Inflammatory macrophage treated with lipopolysaccharide for 1 hour (primary cell): ENCODE data around the gene PNPLA1.
"Not testable (repeated sequence)": the region's sequence is repeated elsewhere in the genome, so short reads cannot be mapped to it uniquely, and the experiment has no call there.

Experiments used
- DNase-seq, 2 donors: peaks; one replicate each; pipeline ENCODE4 v3.0.0-alpha.2; 2020 to 2022

Gene PNPLA1

DNA sequence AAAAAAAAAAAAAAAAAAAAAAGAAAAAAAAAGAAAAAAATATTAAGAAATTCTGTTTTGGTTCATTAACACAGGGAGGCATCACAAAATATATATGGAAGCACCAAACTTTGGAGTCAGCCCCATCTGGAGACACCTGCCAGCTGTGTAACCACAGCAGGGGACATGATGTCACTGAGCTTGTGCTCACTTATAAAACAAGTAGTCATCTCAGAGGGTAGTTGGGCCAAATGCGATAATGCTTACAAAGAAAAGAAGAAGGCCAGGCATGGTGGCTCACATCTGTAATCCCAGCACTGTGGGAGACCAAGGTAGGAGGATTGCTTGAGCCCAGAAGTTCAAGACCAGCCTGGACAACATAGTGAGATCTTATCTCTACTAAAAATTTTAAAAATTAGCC, 68.0 kb downstream of the PNPLA1 start:
- no peak for DNase-seq

DNA sequence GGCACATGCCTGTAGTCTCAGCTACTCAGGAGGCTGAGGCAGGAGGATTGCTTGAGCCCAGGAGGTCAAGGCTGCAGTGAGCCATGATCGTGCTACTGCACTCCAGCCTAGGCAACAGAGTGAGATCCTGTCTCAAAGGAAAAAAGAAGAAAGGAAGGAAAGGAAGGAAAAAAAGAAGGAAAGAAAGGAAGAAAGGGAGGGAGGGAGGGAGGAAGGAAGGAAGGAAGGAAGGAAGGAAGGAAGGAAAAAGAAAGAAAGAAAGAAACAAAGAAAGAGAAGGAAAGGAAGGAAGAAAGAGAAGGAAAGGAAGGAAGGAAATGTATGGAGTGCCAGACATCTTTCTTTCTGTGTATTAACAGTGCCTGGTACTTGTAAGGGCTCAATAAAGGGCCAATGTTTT, 68.4 kb downstream of the PNPLA1 start:
- DNase-seq: not testable (repeated sequence)

DNA sequence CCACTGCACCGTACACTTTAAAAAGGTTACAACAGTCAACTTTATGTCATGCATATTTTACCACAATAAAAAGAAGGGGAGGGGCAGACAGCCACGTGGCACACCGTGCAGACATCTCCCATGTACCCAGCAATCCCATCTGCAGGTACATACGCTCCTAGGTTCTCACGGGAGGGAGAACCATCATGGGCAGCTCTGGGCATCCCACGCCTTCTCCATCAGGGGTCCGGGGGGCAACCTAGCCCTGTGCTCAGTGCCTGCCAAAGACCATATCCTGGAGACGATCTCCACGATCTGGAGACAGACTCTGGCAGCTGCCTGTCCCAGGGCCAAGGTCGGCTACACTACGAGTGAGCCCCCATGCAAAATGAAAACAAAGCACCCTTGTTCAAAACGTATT, 69.3 kb downstream of the PNPLA1 start:
- no peak for DNase-seq

DNA sequence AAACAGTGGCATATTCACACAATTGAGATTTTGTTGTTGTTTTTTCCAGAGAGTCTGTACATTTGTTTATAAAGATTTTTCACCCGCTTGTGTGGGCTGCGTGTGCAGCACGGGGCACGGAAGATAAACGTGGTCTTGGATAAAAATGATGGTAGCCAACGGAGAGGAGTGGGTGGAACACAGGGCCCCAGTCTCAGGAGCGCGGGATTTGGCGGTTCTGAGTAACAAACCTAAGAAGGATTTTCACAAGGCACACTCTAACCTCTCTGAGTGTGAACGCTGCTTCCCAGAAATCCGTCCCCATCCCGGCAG, 70.4 kb downstream of the PNPLA1 start:
- DNase-seq: no peak

DNA sequence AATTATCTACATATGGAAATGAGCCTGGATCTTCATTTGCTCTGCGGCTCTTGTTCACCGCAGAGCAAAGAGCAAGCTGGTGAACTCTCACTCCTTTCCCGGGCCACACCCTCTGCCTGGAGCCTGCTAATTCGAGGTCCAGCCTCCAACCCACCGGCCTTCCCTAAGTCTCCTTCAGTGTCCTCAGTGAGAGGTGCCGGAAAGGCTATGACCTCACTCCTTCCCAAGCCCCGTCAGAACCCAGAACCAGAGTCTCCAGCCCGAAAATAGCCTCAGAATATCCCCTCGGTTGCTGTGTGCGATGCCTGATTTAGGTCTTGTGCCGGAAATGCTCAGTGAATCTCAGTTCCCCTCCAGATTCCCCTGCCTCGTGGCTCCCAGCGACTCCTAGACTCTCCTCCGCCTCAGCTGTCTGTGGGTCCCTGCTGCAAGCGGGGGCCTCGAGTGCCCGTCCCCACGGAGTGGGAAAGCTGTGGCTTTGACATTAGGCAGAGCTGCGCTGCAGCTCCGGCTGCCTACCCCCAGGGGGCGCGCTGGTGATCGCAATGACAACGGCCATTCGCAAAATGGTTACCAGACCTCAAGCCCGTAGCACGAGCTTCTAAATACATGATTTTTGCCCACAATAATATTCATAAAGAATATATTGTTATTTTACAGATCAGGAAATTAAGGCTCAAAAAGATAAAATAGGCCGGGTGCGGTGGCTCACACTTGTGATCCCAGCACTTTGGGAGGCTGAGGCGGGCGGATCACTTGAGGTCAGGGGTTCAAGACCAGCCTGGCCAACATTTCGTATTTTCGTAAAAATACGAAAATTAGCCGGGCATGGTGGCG, 71.0 kb downstream of the PNPLA1 start:
- peak; percentile 58 to 83 for DNase-seq

DNA sequence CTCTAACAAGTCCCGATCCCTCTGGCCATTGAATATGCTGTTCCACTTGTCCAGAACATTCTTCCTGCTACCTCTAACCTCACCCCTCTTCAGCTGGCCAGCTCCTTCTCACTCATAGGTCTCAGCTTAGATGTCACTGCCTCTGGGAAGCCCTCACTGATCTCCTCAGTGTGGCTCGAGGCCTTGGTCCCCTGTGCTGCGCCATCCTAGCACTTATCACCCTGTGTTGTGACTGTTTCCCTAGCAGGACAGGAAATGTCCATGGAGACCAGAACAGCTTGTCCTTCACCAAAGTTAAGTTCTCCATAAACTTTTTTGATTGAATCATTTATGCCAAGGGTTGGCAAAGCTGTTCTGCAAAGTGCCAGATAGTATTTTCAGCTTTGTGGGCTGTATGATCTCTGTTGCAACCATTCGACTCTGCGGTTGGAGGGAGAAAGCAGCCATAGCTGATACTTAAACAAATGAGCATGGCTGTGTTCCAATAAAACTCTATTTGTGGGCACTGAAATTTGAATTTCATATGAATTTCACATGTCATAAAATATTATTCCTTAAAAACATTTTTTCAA, 73.3 kb downstream of the PNPLA1 start:
- no peak for DNase-seq

DNA sequence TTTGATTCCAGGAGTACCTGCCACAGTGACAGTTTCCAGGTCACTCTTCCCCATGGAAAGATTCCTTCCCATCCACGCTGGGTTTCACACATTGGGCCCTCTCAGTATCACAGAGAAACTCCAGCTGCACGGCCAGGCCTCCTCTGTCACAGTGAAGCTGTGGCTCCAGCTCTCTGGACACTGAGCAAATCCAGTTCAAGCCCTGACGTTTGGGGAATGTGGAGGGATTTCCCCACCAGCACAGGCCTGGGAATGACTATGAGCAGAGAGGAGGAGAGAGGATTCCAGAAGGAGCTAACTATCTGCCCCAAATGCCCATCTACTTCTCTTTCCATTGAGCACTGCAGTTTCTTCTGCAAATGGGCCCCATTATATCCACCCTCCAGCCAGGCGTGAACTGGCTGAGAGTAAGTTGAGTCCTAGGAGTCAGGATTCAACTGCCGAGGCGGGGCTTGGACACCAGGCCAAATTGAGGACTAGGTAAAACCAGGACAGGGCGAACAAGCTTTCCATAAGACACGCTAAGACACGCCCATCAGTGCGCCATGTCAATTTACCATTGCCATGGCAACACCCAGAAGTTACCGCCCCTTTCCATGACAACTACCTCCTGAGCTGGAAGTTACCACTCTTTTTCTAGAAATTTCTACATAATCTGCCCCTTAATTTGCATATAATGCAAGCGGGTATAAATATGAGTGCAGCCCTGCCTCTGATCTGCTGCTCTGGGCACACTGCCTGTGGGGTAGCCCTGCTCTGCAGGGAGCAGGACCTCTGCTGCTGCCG, 76.0 kb downstream of the PNPLA1 start:
- DNase-seq: no peak

DNA sequence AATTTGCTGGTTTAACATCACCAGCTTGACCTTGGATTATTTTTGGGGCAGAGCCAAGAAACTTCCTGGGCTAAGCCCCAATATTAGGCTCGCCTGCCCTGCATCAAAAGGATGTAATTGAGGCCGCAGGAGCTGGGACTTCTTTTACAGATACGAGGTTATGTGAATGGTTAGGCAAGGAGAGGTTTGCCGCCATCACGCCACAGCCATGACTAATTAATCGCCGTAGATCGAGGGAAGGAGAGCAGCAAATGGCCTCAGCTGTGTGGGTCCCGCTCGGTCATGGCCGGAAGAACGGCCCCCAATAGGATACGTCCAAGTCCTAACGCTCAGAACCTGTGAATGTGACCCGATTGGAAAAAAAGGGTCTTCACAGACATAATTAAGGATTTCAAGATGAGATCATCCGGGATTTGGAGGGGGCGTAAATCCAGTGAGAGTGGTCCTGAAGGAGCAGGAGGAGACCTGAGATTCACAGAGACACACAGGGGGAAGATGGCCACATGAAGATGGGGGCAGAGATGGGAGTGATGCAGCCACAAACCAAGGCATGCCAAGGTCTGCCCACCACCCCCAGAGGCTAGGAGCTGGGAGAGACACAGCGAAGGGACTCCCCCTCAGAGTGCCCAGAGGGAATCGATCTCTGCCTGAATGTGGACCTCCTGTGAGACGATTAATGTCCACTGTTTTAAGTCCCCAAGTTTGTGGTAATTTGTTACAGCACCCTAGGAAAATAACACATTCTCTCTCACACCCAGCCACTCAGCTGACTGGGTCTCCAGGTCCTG, 76.8 kb downstream of the PNPLA1 start:
- DNase-seq: no peak

DNA sequence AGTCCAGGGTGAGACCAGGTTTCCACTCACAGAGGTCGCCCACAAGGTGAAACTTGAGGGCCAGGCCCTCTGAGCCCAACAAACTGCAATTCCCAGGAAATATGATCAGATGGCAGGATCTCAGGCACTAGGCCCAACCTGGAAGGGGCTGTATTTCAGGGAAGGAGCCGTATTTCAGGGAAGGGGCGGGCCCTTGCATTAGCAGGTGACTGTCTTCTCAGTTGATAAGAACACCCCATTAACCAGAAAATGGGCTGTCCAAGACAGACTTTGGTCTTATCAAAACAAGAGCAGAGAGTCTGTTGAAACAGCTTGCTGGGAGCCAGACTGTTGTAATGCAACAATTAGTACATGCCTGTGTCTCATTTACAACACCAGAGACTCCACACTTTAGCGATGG, 77.8 kb downstream of the PNPLA1 start:
- DNase-seq: no peak

DNA sequence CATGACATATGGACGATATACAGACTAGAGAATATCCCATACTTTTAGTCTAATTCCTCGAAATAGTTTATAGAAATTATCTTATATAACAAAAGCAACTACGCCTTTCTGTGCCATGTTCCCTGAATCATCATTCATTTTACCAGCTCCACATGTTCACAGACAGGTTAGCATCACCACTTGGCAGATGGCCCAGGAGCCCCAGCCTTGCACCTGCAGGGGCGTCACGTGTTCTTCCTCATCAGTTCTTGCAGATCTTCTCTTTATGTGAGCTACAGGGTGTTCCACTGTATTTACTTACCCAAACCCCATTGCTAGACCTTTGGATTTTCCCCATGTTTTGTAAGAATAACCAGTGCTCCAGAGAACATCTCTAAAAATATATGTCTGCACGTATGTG, 79.4 kb downstream of the PNPLA1 start:
- DNase-seq: no peak

DNA sequence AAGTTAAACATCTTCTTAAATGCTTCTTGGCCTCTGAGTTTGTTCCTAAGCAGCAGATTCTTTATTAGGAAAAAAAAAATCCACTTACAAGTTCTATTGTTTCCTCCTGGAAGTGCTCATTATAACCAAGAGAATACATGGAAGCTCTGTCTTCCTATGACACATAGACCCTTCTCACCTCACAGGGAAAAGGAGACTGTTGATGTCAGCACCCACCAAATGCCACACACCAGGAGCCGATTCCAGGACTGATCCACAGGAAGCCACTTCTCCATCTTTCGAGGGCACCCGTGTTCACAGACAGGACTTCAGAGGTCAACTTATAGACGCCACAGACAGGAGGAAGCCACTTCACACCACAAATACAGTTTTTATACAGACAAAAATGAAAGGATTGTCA, 80.2 kb downstream of the PNPLA1 start:
- DNase-seq: no peak

DNA sequence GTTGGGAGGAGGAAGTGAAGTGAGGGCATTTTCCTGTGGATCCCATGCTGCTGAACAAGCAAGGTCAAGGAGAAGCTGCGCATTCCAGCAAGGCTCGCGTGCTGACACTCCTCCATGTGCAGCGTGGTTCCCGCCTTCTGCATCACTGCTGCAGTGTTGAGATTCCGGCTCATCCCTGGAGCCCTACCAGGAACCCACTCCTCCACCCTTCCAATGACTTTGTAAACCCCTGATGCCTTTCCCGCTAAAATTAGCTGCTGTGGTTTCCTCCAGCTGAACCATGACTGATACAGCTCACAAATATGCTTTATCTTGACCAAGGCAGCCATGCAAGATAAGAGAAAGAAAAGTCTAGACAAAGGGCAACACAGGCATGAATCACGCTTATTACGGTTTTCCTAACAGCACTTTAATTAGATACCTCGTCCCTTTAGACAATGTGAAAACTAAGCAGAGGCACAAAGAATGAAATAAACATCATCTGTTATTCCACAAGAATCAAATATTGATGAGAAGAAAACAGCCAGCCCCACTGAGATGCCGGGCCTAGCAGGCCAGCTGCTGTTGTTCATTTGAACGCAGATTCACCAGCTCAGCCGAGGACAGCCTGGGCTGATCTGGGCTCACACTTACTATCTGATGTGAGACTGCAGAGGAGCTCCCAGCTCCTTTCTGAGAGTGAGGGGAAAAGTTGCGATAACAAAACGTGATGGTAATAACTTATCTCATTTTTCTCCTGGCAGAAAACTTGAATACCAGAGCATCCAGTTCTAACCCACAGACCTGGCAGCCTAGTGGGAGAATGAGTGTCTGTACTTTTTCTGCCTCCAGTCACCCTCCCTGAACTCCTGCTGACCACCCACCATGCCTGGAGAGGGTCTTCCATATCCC, 81.1 kb downstream of the PNPLA1 start:
- DNase-seq: no peak

DNA sequence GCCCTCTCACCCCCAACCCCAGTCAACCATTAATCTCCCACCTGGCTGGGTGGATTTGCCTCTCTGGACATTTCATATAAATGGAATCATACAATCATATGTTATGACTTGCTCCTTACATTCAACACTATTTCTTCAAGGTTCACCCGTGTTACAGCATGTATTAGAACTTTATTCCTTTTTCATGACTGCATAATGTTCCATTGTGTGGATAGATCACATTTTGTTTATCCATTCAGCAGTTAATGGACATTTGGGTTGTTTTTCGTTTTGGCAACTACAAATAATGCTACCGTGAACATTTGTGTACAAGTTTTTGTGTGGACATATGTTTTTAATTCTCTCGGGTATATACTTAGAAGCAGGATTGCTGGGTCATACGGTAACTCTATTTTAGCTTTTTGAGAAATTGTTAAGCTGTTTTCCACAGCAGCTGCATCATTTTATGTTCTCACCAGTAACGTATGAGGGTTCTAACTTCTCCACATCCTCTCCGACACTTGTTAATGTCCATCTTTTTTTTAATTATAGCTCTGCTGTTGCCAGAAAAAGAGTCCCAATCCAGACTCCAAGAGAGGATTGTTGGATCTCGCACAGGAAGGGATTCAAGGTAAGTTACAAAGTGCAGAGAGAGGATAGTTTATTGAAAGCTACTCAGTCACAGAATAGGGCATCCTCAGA, 82.8 kb downstream of the PNPLA1 start:
- no peak for DNase-seq

DNA sequence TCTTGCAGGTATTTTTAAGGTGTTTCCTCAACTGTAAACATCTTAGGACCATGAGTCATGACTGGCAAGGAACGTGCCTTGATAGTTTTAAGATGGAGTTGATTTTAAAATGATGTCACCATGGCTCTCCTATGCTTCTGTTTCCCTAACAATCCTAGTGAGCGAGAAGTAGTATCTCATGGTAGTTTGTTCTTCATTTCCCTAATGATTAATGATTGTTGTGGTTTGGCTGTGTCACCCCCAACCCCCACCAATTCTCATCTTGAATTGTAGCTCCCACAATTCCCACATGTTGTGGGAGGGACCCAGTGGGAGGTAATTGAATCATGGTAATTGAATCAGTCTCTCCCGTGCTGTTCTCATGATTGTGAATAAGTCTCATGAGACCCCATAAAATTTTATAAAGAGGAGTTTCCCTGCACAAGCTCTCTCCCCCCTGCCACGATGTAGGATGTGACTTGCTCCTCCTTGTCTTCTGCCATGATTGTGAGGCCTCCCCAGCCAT, 83.6 kb downstream of the PNPLA1 start:
- DNase-seq: peak; percentile 36 to 77

DNA sequence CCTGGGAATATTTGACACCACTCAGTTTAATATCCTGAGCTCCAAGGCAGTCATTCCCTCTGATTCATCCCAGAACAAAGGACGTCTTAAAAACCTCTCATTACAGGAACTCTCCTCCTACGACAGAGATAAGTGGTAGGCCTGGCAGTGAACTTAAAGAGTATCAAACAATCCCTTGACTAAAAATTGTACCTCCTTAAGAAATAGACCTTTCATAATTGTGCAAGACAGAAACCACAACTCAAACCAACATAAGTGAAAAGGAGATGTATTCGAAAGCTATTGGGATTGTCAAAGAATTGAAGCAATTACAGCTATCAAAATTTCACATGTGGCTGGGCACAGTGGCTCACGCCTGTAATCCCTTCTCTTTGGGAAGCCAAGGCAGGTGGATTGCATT, 86.0 kb downstream of the PNPLA1 start:
- DNase-seq: peak in 1 of 2 donors; percentile 49

DNA sequence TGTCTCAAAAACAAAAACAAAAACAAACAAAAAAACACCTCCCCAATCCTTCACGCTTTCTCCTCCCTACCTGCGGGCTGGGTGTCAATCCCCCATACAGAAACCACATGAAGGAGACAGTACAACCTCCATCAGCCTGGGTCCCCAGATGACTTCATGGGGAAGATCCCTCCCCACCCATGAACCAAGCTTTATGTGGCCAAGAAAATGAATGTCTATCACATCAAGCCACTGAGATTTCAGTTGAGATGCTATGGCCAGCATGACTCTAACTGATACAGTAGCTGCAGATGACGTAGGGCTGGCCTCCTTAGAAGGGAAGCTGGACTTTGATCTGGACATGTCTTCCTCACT, 88.0 kb downstream of the PNPLA1 start:
- DNase-seq: no peak
